RKO (cell line): ENCODE results near the gene GRIK4.
"Not testable (repeated sequence)": the region's sequence is repeated elsewhere in the genome, so short reads cannot be mapped to it uniquely, and the experiment has no call there.

Source experiments
- DNase-seq: peaks from one replicate; pipeline ENCODE4 v3.0.0-alpha.2; 2016; ENCODE audit warnings: low spot score

GRIK4 gene

GRCh38 chr11:120574876-120575275 is 63.3 kb downstream of the GRIK4 start:
- DNase-seq = no peak

- DNase-seq = no peak
These were observed 63.9 kb downstream of the GRIK4 start for GRCh38 chr11:120575461-120575860.

GRCh38 chr11:120576606-120577005 is 65.1 kb downstream of the GRIK4 start:
- DNase-seq = no peak

GRCh38 chr11:120577041-120577440 is 65.5 kb downstream of the GRIK4 start:
- no peak for DNase-seq

GRCh38 chr11:120577624-120578363 is 66.2 kb downstream of the GRIK4 start:
- no peak for DNase-seq

GRCh38 chr11:120578596-120579154 is 67.1 kb downstream of the GRIK4 start:
- no peak for DNase-seq

GRCh38 chr11:120579611-120580031 is 68.1 kb downstream of the GRIK4 start:
- DNase-seq = no peak

- no peak for DNase-seq
These were observed 69.8 kb downstream of the GRIK4 start for GRCh38 chr11:120581313-120581712.

- not testable (repeated sequence) for DNase-seq
These were observed 71.0 kb downstream of the GRIK4 start for GRCh38 chr11:120582535-120582934.

GRCh38 chr11:120586072-120586471 is 74.5 kb downstream of the GRIK4 start:
- DNase-seq = no peak

GRCh38 chr11:120586728-120587127 is 75.2 kb downstream of the GRIK4 start:
- DNase-seq = no peak

GRCh38 chr11:120587299-120587698 is 75.8 kb downstream of the GRIK4 start:
- no peak for DNase-seq

- DNase-seq = no peak
These were observed 77.8 kb downstream of the GRIK4 start for GRCh38 chr11:120589376-120589775.

GRCh38 chr11:120590472-120590871 is 78.9 kb downstream of the GRIK4 start:
- peak; percentile 4 for DNase-seq

- DNase-seq = no peak
These were observed 83.2 kb downstream of the GRIK4 start for GRCh38 chr11:120594746-120595145.

GRCh38 chr11:120595557-120595956 is 84.0 kb downstream of the GRIK4 start:
- no peak for DNase-seq

- DNase-seq = no peak
These were observed 86.0 kb downstream of the GRIK4 start for GRCh38 chr11:120597250-120598215.

GRCh38 chr11:120598517-120599257 is 87.1 kb downstream of the GRIK4 start:
- DNase-seq = no peak

GRCh38 chr11:120599816-120600420 is 88.4 kb downstream of the GRIK4 start:
- no peak for DNase-seq

GRCh38 chr11:120601536-120601935 is 90.0 kb downstream of the GRIK4 start:
- no peak for DNase-seq

- no peak for DNase-seq
These were observed 91.5 kb downstream of the GRIK4 start for GRCh38 chr11:120603071-120603470.

GRCh38 chr11:120605469-120605868 is 93.9 kb downstream of the GRIK4 start:
- DNase-seq = no peak
